Type B pancreatic cell (in vitro differentiated cells): Measurements from ENCODE around the gene RACGAP1. TPM values are rescaled to one million over a fixed set of nuclear protein-coding genes. Genes with fewer than 3 reads are reported as not detected.
A peak's percentile ranks its signal among the peaks of the same experiment; 100 is the strongest.

Source experiments
- DNase-seq: peaks from one replicate; pipeline ENCODE4 v3.0.0; 2021; ENCODE audit warnings: mixed read lengths; ENCODE audit not compliant: unreplicated experiment; ENCODE audit errors: extremely low spot score
- H3K27ac Mint-ChIP-seq: 2 replicates; pipeline ENCODE4 v1.8.0; 2021; ENCODE audit warnings: mild to moderate bottlenecking, mixed read lengths
- H3K27me3 Mint-ChIP-seq: 2 replicates; pipeline ENCODE4 v1.8.0; 2021; ENCODE audit warnings: mixed read lengths
- H3K36me3 Mint-ChIP-seq: 2 replicates; pipeline ENCODE4 v1.8.0; 2021; ENCODE audit warnings: mixed read lengths
- H3K4me1 Mint-ChIP-seq: one replicate; pipeline ENCODE4 v1.8.0; 2021; ENCODE audit warnings: mixed read lengths; ENCODE audit not compliant: unreplicated experiment
- H3K4me3 Mint-ChIP-seq: 2 replicates; pipeline ENCODE4 v1.8.0; 2021; ENCODE audit warnings: mild to moderate bottlenecking, mixed read lengths
- H3K9me3 Mint-ChIP-seq: 2 replicates; pipeline ENCODE4 v1.8.0; 2021; ENCODE audit warnings: mixed read lengths
- total RNA-seq: library from RNA; stranded (reverse); gene quantifications from 2 replicates; pipeline ENCODE4 v1.2.1, GENCODE V29; 2021; ENCODE audit warnings: low replicate concordance
- TF ChIP-seq, protein P1 (sequence below): fragments of 200-600 bp; sonication (generic); conservative IDR thresholded peaks from 2 replicates; pipeline ENCODE4 v1.5.0; 2021; ENCODE audit warnings: antibody characterized with exemption, mild to moderate bottlenecking

RACGAP1 gene
- total RNA-seq, 1 donor from 2014 or later: 70.6 TPM

DNA sequence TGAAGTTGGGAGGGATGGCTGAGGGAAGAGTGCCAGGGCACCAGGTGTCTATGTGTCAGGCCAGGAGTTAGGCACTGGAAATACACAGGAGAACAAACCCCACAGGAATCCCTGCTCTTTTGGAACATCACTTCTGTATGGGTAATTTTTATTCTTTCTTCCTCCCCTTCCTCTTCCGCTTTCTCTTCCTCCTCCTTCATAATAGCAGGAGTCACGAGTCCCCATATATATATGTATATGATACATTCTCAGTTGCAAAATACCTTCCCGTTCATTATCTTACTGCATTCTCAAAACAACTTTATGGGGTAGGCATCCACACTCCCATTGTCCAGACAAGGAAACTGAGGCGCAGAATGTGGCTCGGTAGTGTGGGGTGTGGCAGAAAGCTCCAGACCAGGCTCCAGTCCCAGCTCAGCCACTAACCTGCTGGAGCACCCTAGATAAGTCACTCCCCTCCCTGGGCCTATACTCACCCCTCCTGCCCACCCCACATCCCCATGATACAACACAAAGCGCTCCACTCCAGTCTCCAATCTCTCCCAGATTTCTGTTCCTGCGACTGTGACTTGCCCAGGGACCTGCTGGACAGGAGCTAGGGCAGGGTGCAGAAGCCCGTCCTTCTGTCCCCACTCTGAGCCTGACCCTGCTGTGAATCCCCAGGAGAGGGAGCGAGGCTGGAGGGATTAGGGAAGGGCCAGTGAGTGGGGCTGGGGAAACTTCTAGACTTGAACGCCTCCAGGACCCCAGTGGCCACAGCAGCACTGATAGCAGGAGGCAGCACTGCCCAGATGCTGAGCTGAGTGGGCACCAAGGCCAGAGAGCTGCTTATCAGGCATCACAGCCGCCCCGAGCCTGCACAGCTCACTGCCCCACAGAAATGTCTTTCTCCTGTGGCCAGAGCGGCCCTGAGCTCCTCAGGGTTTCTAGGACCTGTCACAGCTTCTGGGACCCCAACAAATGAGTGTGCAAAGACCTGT lies 76.1 kb downstream of the RACGAP1 start:
- H3K27ac Mint-ChIP-seq: no peak overlapping the region
- no peak overlapping the region for H3K4me3 Mint-ChIP-seq
- no peak for DNase-seq
- TF ChIP-seq, protein P1, sequence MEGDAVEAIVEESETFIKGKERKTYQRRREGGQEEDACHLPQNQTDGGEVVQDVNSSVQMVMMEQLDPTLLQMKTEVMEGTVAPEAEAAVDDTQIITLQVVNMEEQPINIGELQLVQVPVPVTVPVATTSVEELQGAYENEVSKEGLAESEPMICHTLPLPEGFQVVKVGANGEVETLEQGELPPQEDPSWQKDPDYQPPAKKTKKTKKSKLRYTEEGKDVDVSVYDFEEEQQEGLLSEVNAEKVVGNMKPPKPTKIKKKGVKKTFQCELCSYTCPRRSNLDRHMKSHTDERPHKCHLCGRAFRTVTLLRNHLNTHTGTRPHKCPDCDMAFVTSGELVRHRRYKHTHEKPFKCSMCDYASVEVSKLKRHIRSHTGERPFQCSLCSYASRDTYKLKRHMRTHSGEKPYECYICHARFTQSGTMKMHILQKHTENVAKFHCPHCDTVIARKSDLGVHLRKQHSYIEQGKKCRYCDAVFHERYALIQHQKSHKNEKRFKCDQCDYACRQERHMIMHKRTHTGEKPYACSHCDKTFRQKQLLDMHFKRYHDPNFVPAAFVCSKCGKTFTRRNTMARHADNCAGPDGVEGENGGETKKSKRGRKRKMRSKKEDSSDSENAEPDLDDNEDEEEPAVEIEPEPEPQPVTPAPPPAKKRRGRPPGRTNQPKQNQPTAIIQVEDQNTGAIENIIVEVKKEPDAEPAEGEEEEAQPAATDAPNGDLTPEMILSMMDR: no peak
- no peaks in the 10 kb centered on the region for H3K9me3 Mint-ChIP-seq
- H3K4me1 Mint-ChIP-seq: peaks cover 26% of the 10 kb centered on the region
- H3K36me3 Mint-ChIP-seq: no peaks in the 10 kb centered on the region
- H3K27me3 Mint-ChIP-seq: peaks cover 1% of the 10 kb centered on the region

DNA sequence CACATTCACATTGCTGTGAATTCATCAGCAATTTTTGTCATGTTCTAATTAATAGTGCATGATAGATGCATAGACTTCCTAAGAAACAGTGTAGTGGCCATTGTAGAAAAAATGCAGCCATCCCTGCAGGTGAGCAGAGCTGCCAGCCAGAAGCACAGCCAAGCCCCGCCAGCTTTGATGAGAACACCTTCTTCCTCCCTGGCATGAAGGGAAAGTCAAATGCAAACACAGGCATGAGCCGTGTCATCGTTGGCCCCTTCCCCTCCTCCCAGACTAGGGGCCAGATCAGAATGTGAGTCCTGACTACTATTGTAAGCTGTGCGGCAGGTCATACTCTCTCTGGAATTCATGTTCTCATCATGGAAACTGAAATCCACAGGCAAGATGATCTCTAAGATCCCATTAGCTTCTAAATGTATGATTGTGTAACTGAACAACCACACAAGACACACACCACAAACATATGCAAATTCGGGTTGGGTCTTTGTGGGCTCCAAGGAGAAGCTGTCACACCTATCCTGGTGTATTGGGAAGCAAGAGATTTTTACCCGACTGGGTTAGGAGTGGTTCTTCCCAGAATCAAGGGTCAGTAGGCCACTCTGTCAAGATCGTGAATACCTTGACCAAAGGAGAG lies 77.6 kb downstream of the RACGAP1 start:
- H3K4me1 Mint-ChIP-seq: peaks cover 34% of the 10 kb centered on the region
- TF ChIP-seq, protein P1: no peak
- DNase-seq: no peak
- no peaks in the 10 kb centered on the region for H3K9me3 Mint-ChIP-seq
- H3K27me3 Mint-ChIP-seq: peaks cover 3% of the 10 kb centered on the region
- H3K4me3 Mint-ChIP-seq: no peak overlapping the region
- H3K36me3 Mint-ChIP-seq: no peaks in the 10 kb centered on the region
- H3K27ac Mint-ChIP-seq: no peak overlapping the region

DNA sequence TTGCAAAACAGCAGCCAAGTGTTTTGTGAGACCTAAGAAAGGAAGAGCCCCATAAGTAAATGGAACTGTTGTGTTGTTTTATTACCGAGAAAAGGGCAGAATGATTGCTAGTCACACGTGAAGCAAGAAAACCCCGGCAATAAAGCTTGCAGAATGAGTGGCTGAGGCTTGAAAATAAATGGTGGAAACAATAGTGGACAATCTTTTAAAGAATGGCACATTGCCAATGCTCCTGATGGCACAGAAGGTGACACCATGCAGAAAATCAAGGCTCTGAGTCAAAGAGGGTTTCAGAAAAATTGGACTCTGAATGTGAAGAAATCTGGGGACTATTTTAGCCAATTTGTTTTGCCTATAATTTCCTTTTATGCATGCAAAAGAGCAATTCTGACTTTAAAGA lies 78.8 kb downstream of the RACGAP1 start:
- peaks cover 3% of the 10 kb centered on the region for H3K27me3 Mint-ChIP-seq
- H3K9me3 Mint-ChIP-seq: no peaks in the 10 kb centered on the region
- peaks cover 43% of the 10 kb centered on the region for H3K4me1 Mint-ChIP-seq

GRCh38 chr12:49946086-49946485 lies 79.2 kb downstream of the RACGAP1 start:
- DNase-seq: no peak
- H3K9me3 Mint-ChIP-seq: no peaks in the 10 kb centered on the region
- TF ChIP-seq, protein P1: no peak
- peaks cover 3% of the 10 kb centered on the region for H3K27me3 Mint-ChIP-seq
- peak overlapping the region; percentile 85 for H3K4me3 Mint-ChIP-seq
- H3K36me3 Mint-ChIP-seq: no peaks in the 10 kb centered on the region
- peak overlapping the region; percentile 87 for H3K27ac Mint-ChIP-seq
- peaks cover 46% of the 10 kb centered on the region for H3K4me1 Mint-ChIP-seq

More for the DNA sequence above, 78.8 kb downstream of the RACGAP1 start:
- TF ChIP-seq, protein P1: no peak
- no peak for DNase-seq
- Mint-ChIP-seq H3K27ac (peak overlapping the region; percentile 87), H3K36me3 (no peaks in the 10 kb centered on the region), H3K4me3 (no peak overlapping the region)

- Mint-ChIP-seq H3K4me1 (peaks cover 46% of the 10 kb centered on the region), H3K27me3 (peaks cover 3% of the 10 kb centered on the region), H3K9me3 (no peaks in the 10 kb centered on the region), H3K36me3 (no peaks in the 10 kb centered on the region), H3K27ac (peak overlapping the region; percentile 87), H3K4me3 (peak overlapping the region; percentile 85)
- TF ChIP-seq, protein P1: peak; percentile 98
- DNase-seq: peak; percentile 85
Measured at GRCh38 chr12:49945394-49946080, 79.8 kb downstream of the RACGAP1 start.
